Activated CD4-positive, alpha-beta T cell treated with anti-CD3 and anti-CD28 coated beads, Interleukin-10, Interleukin-2, amounts not matched to agents 100 ng/mL and 50 ng/mL, durations not matched to agents 16 hours and 8 hours (primary cell): Measurements from ENCODE around the gene AMBP.

Experiments used
- DNase-seq: peaks from one replicate; pipeline ENCODE4 v3.0.0-alpha.2; 2020

AMBP gene

DNA sequence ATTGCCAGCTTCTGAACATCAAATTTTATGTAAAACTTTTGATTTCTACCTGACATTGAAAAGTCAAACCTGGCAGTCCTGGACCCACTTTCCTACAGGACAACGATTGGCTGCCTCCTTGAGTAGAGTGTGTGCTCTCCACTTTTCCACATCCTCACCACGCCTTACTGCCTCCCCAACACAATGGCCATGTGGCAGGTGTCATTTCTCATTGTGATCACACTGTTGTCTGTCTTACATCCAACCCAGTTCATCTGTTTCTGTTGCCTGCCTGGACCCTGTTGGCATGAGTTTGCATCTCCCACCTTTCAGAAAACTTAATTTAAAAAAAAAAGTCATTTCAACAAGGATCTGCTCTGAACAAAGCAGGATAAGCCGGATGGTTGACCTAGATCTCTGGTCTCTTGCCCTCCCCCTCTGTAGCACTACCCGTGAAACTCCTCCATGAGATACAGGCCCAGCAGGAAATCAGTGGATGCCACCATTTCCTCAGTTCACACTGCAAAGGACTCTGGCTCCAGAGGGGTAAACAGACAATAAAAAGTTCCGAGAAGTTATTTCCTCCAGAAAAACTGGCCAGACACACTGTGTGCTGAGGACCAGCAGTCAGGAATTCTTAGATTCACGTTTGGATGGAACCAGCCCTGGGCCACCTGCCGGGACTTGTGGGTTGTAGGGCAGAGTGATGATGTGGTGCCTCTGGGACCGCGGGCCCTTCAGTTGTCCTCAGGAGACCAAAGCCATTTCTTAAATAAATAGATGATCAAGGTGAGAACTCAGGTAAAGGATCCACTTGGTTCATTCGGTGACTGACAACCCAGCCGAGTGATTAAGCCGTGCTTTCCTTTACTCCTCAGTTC lies 48.6 kb downstream of the AMBP start:
- DNase-seq: no peak

DNA sequence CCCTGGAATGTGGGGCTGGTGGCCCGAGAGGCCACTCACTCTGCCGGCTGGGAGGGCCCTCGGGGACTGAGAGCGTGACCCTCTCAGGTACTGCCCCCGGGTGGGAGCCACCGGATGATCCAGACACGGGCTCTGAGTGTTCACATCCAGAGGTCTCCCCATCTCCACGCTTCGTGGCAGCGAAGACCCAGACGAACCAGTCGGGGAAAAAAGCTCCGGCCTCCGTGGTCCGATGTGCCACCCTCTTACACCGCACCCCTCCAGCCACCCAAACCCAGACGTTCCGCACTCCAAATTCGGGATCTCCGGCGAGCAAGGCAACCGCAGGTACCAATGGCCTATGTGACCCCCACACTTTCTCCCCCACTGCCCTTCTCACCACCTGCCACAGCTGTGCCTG lies 49.5 kb downstream of the AMBP start:
- DNase-seq: no peak

DNA sequence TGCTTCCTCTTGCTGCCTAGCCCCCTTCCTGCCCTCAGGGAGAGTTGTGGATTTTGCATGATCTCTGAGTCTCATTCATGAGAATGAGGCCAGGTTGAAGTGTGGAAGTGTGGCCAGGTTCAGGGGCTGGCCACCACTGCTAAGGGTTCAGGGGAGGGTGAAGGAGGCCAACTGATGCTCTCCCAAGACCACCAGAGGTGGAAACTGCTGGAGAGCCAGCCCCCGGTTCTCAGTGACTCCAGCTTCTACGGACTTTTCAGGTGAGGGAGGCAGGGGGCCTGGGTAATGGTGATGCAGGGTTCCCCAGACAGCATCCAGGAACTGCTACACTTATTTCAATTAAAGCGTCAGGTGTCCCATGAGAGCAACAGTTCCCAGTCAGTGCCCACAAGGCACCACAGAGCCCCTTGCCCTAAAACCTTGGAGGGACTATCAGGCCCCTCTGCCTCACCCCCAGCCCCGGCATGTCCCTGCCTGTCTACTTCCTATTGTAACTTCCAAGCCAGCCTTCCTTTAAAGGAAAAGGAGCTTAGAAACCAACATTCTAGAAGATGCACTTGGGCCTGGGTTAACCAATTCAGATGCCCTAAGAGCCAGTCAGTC lies 50.1 kb downstream of the AMBP start:
- no peak for DNase-seq

DNA sequence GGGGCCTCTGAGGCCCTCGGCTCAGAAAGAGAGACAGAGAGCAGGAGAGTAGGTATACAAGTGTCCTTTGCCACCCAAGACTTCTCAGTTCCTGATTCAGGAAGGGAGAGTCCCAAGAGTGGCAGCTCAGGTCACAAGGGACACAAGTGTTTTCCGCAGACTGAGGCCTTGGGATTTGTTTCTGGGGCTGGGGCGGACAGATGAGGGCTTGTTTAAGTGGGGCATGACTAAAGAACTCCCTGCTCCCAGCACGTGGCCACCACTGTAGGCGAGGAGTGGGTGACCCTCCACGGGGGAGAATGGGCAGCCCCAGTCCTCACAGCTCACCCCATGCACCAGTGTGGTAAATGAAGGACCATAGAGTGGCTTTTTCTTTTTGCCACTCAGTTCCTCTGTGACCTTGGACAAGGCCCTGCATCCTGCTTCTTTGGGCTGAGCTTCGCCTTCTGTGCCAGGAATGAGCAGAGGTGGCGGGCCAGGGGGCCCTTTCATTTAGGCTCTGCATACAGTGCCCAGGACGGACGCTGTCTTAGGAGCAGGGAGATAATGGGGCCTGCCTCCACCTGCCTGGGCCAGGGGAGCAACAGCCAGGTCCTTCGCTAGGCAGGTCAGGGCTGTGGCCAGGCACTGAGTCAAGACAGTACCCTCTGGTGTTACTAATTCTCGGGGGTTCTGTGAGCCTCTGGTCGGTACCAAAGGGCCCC lies 50.8 kb downstream of the AMBP start:
- DNase-seq: no peak

DNA sequence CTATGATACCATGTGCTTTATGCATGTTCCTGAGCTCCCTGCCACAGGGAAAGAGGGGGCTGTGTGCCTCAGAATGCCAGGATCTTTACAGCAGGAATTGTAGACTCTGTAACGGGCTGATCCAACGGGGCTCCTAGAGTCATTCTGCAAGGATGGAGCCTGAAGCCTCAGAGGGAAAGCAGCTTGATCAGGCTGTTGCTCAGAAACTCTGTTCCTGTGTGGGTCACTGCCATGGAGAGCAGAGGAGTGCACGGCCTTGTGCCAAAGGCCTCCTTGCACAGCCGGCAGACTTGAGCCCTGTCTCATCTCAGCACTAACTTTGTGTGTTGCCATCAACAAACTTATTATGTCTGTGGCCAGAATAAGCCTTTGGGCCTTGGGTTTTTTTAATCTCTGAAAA lies 51.8 kb downstream of the AMBP start:
- no peak for DNase-seq

DNA sequence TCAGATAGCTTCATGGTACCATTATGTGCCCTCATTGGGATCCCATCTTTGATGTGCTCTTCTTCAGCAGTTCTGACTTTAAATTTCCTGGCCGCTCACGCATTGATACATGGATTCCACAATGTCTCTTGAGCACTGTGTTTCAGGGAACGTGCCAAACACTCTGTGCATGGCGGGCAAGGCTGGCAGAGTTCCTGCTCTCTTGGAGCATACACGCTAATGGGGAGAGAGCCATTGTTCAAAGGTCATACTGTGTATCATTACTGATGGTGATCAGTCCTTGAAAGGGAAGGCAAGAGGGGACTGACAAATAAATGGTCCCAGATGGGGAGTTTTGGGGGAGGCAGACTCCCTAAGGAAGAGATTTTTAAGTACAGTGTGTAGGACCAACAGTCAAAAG lies 52.3 kb downstream of the AMBP start:
- no peak for DNase-seq

DNA sequence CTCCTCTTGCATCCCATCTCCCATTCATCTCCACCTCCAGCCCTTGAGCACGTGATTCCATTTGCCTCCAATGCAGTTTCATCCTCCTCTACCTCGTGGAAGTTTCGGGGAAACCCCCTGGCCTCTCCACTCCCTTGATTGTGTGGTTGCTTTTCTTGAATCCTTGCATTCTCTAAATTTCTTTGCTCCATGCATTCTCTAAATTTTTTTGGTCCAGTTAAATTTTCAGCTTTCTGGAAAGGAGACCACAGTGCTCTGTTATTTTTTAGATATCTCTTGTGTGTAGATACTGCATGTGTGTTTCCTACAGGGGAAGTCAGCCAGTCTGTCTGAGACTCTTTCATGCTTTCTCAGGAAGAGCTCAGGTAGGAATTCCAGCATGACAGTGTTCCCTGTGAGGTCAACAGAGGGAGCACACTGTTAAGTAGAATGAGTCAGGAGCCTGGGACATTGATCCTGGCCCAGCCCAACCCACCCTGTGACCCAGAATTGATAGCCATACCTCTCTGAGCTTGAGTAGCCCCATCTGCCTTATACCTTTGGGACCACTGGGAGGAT lies 52.8 kb downstream of the AMBP start:
- no peak for DNase-seq

DNA sequence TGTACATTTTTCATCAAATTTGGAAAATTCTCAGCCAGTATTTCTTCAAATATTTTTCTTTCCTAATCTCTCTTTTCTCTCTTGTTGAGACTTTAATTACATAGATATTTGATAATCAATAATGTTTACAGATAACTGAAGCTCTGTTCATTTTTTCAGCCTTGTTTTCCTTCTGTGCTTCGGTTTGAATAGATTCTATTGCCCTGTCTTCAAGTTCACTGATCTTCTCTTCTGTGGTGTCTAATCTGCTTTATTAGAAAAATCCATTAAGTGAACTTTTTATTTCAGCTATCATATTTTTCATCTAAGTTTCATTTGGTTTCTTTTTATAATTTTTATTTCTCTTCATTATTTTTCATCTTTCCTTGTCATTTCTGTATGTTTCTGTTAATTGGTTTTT lies 54.1 kb downstream of the AMBP start:
- DNase-seq: no peak

DNA sequence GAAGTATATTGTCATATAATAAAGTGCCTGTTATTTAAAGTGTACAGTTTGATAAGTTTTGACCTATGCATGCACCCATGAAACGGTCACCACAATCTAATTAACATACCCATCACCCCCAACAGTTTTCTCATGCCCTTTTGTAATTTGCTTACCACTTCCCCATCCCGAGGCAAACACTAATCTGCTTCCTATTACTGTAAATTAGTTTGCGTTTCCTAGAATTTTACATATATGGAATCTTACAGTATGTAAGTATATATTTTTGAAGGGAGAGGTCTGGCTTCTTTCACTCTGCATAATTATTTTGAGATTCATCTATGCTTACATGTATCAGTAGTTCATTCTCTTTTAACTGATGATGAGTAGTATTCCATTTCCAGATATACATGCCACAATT lies 56.5 kb downstream of the AMBP start:
- DNase-seq: no peak

DNA sequence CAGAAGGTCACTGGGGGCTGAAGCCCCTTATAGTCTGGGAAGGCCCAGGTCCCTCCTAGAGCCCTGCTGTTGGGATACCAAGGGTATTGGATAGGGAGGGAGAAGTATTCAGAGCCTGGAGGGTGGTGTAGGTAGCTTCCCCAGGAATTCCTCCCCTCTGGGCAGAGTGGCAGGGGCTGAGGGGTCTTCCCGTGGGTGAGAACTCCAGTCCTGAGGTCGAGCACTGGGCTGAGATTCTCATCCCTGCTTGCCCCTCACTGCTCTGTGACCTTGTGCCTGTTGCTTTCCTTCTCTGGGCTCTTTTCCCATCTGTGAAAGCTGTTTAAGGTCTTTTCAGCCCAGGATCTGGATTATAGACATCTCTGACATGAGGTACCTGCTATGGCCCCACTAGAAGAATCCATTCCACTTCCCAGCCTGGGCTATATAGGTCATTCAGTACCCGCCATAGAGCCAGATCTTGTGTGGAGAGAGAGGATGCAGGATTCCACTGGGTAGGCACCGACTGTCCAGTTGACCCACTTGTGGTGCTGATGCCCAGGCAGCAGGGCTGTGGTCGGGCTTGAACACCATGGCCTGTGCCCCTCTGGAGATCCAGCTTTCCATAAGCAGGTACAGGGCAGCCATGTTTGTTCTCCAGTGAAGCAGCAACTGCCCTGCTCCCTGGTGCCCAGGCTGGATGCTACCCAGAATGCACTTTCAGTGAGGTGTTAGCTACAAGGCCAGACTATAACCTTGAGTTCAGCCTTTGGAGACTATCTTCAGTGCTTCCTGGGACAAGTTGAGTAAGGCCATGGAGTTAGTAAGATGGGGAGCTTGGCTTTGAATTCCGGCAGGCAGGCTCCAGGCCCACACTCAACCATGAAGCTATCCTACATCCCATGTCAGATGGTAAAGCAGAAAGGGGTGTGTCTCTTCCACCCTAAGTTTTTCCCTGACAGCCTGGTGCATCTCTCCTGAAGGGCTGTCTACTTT lies 60.1 kb downstream of the AMBP start:
- DNase-seq: no peak

DNA sequence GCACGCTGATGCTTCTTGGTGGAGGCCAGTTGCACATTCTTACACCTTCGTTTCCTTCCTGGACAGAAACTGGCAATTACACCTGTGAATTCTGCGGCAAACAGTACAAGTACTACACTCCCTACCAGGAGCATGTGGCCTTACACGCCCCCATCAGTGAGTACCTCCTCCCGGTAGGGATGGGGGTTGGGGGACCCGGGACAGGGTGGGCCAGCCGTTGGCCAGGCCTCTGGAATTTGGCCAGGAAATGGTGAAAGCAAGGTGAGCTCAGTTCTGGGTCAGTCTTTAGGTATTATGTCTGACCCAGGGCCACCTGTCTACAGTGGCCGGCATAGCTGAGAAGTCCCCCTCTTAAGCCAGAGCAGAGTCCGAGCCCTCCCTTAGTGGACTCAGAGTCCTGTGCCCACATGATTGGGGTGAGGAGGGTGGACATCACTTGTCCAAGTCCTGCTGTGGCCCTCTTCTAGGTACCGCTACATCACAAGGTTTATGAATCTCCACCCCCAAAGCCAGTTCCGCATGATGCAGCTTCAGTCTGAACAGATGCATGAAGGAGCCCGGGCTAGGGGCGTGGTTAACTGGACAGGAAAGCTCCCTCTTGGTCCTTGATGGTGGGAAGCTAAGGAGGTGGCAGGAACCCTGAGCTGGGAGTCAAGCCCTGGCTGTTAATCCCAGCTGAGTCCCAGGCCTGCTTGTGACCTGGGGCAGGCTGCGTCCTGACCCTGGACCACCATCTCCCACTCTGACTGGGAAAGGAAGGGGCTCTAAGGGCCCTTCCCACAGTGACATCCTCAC lies 61.3 kb downstream of the AMBP start:
- no peak for DNase-seq

DNA sequence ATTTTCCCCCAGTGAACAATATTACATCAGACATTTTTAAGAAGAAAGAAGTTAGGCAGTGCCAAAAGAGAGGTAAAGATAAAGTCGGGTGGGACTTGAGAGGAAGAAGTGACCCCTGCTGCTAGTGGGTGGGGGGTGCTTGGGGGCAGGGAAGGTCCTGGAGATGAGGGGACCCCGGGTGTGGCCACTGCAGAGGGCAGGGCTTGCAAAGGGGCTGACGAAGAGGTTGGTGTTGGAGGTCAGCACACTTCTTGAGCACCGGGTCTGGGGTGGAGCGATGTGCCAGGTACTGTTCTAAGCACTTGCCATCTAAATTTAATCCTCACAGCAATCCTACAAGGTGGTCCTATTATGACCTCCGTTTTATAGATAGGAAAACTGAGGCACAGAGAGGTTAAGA lies 62.0 kb downstream of the AMBP start:
- no peak for DNase-seq

DNA sequence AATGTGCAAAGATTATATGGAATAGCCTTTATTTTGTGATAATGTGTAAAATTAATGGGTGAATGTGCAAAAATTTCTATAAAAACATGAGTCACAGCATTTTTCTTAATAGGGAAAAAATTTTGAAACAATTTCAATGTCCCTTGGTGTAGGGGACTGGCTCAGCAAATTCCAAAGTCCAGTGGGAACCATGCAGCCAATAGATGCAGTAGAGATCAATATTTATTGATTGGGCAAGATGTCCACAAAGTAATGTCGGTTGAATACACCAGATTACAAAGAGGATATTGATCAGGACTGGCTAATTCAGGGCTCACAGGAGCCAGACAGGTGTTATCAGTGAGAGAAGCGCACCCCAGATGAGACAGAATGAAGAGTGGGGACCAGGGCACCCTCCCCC lies 62.5 kb downstream of the AMBP start:
- DNase-seq: no peak

DNA sequence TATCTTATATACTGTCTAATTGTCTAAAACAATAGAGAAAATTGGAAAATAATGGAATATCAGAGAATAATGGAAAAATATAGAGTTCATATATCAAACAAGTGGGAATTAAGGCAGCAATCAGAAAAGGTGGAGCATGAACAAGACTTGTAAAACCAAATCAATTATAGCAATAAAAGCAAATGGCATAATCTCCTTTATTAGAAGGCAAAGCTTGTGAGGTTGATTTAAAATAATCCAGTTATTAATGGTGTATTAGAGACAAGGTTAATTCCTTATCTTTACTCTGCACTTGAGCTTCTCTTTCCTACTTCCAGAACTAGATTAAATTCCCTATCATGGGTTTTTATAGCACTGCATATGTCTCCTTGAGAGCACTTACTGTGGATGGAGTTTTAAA lies 64.1 kb downstream of the AMBP start:
- DNase-seq: no peak

DNA sequence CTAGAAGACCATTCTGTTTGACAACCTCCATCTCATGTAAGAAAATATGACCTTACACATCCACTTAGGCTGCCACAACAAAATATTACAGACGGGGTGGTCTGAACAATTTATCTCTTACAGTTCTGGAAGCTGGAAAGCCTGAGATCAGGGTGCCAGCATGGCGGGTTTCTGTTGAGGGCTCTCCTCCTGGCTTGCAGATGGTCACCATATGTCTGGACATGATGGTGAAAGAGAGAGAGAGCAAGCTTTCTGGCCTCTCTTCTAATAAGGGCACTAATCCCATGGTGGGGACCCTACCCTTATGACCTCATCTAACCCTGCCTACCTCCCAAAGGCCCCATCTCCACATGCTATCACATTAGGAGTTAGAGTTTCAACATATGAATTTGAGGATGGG lies 66.0 kb downstream of the AMBP start:
- no peak for DNase-seq

DNA sequence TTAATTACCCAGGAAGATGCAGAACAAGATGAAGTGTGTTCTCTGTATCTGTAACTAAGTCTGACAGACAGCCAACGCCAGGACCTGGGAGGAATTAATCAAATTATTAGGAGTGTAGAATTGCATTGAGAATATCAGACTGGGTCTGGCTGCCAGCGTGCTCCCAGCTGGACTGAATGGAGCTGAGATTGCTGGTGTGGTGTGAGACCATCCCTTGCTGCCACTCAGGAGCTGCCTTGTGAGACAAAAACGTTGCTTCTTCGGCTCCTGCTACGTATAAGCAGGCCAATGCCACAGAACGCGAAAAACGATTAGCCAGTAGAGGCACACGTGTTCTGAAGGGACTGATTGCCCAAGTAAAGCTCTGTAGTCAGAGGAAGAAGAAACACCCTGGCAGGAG lies 66.8 kb downstream of the AMBP start:
- DNase-seq: no peak
